Lower leg skin (tissue), 3 donors: Measurements from ENCODE around the gene COMP.

Source experiments
- CTCF ChIP-seq, 3 donors: fragments of 450-650 bp; IDR thresholded peaks; one replicate each; pipeline ENCODE4 v1.5.1; 2016; ENCODE audit warnings: antibody characterized with exemption in 3 of 3, mild to moderate bottlenecking in 3 of 3, moderate library complexity in 2 of 3
- POLR2A ChIP-seq, 2 donors: fragments of 450-650 bp; IDR thresholded peaks; one replicate each; pipeline ENCODE4 v1.6.1; 2016 to 2017; ENCODE audit warnings: antibody characterized with exemption in 2 of 2, mild to moderate bottlenecking in 1 of 2, moderate library complexity in 1 of 2

GRCh38 chr19:18803550-18804138 is 12.5 kb upstream of the COMP start:
- TF ChIP-seq CTCF (IDR thresholded peaks at IDR 0.05) (no peak), POLR2A (IDR thresholded peaks at IDR 0.05) (no peak)
